ENCODE measurements around the gene ACOX1.

GRCh38 chr17:76007850-76008165 is 28.8 kb upstream of the ACOX1 start:
- TF ChIP-seq POLR2A (IDR thresholded peaks at IDR 0.05; ENCODE audit: low read depth, low read length) = no peak
- no peak for TF ChIP-seq POLR2AphosphoS5 (IDR thresholded peaks at IDR 0.05; ENCODE audit: low read depth, low read length)
- TF ChIP-seq TAF1 (IDR thresholded peaks at IDR 0.05; ENCODE audit: borderline replicate concordance, low read depth, low read length) = no peak
